Adipose tissue (tissue), 3 donors: ENCODE results near the gene SERPINA6. TPM values are rescaled to one million over a fixed set of nuclear protein-coding genes. Genes with fewer than 3 reads are reported as not detected.
"Not testable (repeated sequence)": the region's sequence is repeated elsewhere in the genome, so short reads cannot be mapped to it uniquely, and the experiment has no call there.

ENCODE experiments used
- H3K27ac ChIP-seq: one replicate; pipeline ENCODE4 v1.5.1; 2013; ENCODE audit warnings: low read depth, low read length
- WGBS, 3 donors: extraction: QIAGEN DNeasy Blood & Tissue Kit; methylation state at CpG; one replicate each; pipeline ENCODE4 v1.1.7; 2013; 5-methylcytosine and 5-hydroxymethylcytosine counted together
- polyA plus RNA-seq, 3 donors: library from polyadenylated mRNA; stranded (reverse); fragments of 200-250 nt; gene quantifications; one replicate each; pipeline ENCODE4 v1.2.3, GENCODE V29; 2013
- donor health status: healthy with polysubstance abuse.
- donor health status: Bipolar disorder and iron deficiency.
- donor health status: healthy.

Gene SERPINA6
- polyA plus RNA-seq, 3 donors = 3.5 TPM; not detected in 2

GRCh38 chr14:94306047-94306978, 16.8 kb downstream of the SERPINA6 start:
- WGBS, 3 donors = 69 to 77% (median 71%) methylated on average over 12 of the region's 12 CpGs

GRCh38 chr14:94305620-94306019, 17.5 kb downstream of the SERPINA6 start:
- WGBS, 3 donors = 63 to 77% (median 74%) methylated on average over 2 of the region's 2 CpGs
- H3K27ac ChIP-seq = no peak overlapping the region

More at GRCh38 chr14:94306047-94306978, 16.8 kb downstream of the SERPINA6 start:
- no peak overlapping the region for H3K27ac ChIP-seq

GRCh38 chr14:94304243-94304642, 18.9 kb downstream of the SERPINA6 start:
- WGBS, 3 donors = 86 to 88% (median 88%) methylated on average over 6 of the region's 6 CpGs
- no peak overlapping the region for H3K27ac ChIP-seq

- WGBS, 3 donors = 73 to 87% (median 87%) methylated on average over 7 of the region's 7 CpGs
These were observed 20.0 kb downstream of the SERPINA6 start for GRCh38 chr14:94303111-94303510.

GRCh38 chr14:94298130-94298529, 25.0 kb downstream of the SERPINA6 start:
- WGBS, 3 donors = 90 to 93% (median 90%) methylated on average over 15 of the region's 15 CpGs
- no peak overlapping the region for H3K27ac ChIP-seq

More at GRCh38 chr14:94303111-94303510, 20.0 kb downstream of the SERPINA6 start:
- H3K27ac ChIP-seq = no peak overlapping the region

GRCh38 chr14:94296181-94296545, 27.0 kb downstream of the SERPINA6 start:
- 76 to 82% (median 82%) methylated on average over 4 of the region's 4 CpGs for WGBS, 3 donors
- not testable (repeated sequence) for H3K27ac ChIP-seq

GRCh38 chr14:94295360-94296180, 27.6 kb downstream of the SERPINA6 start:
- WGBS, 3 donors = 58 to 74% (median 59%) methylated on average over 9 of the region's 9 CpGs
- H3K27ac ChIP-seq = no peak overlapping the region

GRCh38 chr14:94293578-94293924, 29.6 kb downstream of the SERPINA6 start:
- 69 to 77% (median 76%) methylated on average over 3 of the region's 3 CpGs for WGBS, 3 donors
- no peak overlapping the region for H3K27ac ChIP-seq

GRCh38 chr14:94292872-94293577, 30.1 kb downstream of the SERPINA6 start, which contains the start of gene SERPINA10:
SERPINA10 (minus strand) TSS chr14:94293268; CDS start chr14:94290593, 2,675 bp downstream.
- WGBS, 3 donors = 48 to 76% (median 76%) methylated on average over 10 of the region's 10 CpGs
- H3K27ac ChIP-seq = no peak within 1 kb of the TSS

GRCh38 chr14:94292526-94292871, 30.6 kb downstream of the SERPINA6 start:
- 93 to 96% (median 94%) methylated on average over 3 of the region's 3 CpGs for WGBS, 3 donors
- no peak overlapping the region for H3K27ac ChIP-seq

- WGBS, 3 donors = 82 to 84% (median 83%) methylated on average over 15 of the region's 15 CpGs
- H3K27ac ChIP-seq = no peak overlapping the region
These were observed 31.1 kb downstream of the SERPINA6 start for GRCh38 chr14:94291906-94292525.

- whole genome bisulfite sequencing, 3 donors = 87 to 90% (median 89%) methylated on average over 13 of the region's 13 CpGs
- H3K27ac ChIP-seq = no peak overlapping the region
These were observed 31.8 kb downstream of the SERPINA6 start for GRCh38 chr14:94291159-94291905.

GRCh38 chr14:94290197-94290596, 32.9 kb downstream of the SERPINA6 start:
- WGBS, 3 donors = 77 to 87% (median 78%) methylated on average over 8 of the region's 8 CpGs
- H3K27ac ChIP-seq = no peak overlapping the region

GRCh38 chr14:94288610-94289465, 34.3 kb downstream of the SERPINA6 start:
- H3K27ac ChIP-seq = no peak overlapping the region
- 66 to 74% (median 74%) methylated on average over 14 of the region's 14 CpGs for WGBS, 3 donors

GRCh38 chr14:94285158-94285557, 38.0 kb downstream of the SERPINA6 start:
- H3K27ac ChIP-seq = no peak overlapping the region

- H3K27ac ChIP-seq = no peak overlapping the region
- WGBS, 3 donors = 71 to 90% (median 77%) methylated on average over 2 of the region's 2 CpGs
These were observed 38.9 kb downstream of the SERPINA6 start for GRCh38 chr14:94284221-94284620.
